OCI-LY7 (cell line): Measurements from ENCODE around the gene CYBB.

Source experiments
- EZH2phosphoT487 ChIP-seq: fragments of 200-600 bp; sonication (generic); IDR thresholded peaks from 2 replicates; pipeline ENCODE4 v1.6.1; 2018; ENCODE audit warnings: low read depth, borderline replicate concordance, mild to moderate bottlenecking, mixed run types, antibody characterized with exemption, low read length, moderate library complexity, mixed read lengths
- TF ChIP-seq, protein P1 (sequence below): fragments of 200-600 bp; sonication (generic); conservative IDR thresholded peaks from 2 replicates; pipeline ENCODE4 v1.5.1; 2014; ENCODE audit warnings: mild to moderate bottlenecking, antibody characterized with exemption, low read length, moderate library complexity, mixed read lengths

DNA sequence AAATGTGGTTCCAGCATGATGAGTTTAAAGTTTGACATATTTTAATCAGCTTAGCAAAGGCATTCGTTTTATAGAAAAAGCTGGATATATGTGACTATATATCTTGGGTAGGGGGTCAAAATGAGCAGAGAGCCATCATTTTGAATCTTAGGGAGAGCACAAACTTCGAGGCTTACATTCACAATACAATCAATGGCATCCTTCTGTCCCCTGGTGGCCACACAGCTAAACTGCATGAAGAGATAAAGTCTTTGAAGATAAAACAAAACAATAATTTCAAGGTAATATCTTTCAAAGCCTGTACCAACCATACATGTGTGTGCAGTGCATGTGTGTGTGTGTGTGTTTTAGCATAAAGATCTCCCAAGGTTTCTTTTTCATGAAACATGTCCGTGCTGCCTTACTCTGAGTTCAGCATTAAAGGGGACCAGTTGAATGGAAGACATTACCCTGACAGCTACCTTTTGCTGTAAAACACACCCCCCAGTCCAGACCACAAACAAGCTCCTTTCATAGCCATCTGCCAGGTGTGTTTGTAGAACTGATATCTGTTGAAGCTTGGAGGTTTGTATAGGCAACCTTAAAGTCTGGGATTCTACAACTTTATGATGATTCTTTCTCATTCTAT is 45.5 kb downstream of the CYBB start:
- TF ChIP-seq, protein P1, sequence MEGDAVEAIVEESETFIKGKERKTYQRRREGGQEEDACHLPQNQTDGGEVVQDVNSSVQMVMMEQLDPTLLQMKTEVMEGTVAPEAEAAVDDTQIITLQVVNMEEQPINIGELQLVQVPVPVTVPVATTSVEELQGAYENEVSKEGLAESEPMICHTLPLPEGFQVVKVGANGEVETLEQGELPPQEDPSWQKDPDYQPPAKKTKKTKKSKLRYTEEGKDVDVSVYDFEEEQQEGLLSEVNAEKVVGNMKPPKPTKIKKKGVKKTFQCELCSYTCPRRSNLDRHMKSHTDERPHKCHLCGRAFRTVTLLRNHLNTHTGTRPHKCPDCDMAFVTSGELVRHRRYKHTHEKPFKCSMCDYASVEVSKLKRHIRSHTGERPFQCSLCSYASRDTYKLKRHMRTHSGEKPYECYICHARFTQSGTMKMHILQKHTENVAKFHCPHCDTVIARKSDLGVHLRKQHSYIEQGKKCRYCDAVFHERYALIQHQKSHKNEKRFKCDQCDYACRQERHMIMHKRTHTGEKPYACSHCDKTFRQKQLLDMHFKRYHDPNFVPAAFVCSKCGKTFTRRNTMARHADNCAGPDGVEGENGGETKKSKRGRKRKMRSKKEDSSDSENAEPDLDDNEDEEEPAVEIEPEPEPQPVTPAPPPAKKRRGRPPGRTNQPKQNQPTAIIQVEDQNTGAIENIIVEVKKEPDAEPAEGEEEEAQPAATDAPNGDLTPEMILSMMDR = peak; percentile 91
- TF ChIP-seq EZH2phosphoT487 = no peak
